ENCODE measurements around the gene MBD3L3. TPM values are rescaled to one million over a fixed set of nuclear protein-coding genes. Genes with fewer than 3 reads are reported as not detected.
"Not testable (repeated sequence)": the region's sequence is repeated elsewhere in the genome, so short reads cannot be mapped to it uniquely, and the experiment has no call there.

MBD3L3 gene
- total RNA-seq, 3 donors from 2014 or later (not counting 1 experiment from before 2014, with no cell fraction given): not detected

DNA sequence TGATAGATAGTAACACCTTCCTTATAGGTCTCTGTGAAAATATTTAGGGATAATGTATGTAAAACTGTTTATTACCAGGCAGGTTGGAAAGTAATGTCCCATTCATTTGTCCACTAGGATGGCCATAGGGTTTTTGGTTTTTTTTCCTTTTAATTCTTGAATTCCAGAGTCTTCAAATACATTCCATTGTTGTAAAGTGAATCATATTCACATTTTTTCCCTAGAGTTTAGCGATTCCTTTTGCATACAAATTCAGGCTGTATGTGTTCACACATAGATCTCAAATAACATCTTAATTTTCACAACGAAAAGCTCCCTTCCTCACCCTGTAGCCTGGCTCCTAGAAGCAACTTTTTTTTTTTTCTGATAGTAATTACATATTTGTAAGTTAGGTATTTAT is 9.2 kb upstream of the MBD3L3 start:
- 80% methylated on average over 1 of the region's 2 CpGs for WGBS (ENCODE audit: insufficient coverage)
- H3K4me3 ChIP-seq (ENCODE audit: low read length): no peak overlapping the region
- Mint-ChIP-seq H3K4me1 (peaks cover 0 to 11% of the 10 kb centered on the region in 2 donors), H3K27ac (no peak overlapping the region), H3K9me3 (peaks cover 0 to 2% of the 10 kb centered on the region in 2 donors), H3K27me3 (ENCODE audit: low read depth in 2 of 2) (no peaks in the 10 kb centered on the region), H3K4me3 (no peak overlapping the region), H3K36me3 (no peaks in the 10 kb centered on the region)
- peaks cover 15% of the 10 kb centered on the region for H3K4me1 ChIP-seq (ENCODE audit: control insufficient read depth, insufficient read depth, low read length)
- DNase-seq (no peak), ATAC-seq (no peak)
- TF ChIP-seq, protein P1, sequence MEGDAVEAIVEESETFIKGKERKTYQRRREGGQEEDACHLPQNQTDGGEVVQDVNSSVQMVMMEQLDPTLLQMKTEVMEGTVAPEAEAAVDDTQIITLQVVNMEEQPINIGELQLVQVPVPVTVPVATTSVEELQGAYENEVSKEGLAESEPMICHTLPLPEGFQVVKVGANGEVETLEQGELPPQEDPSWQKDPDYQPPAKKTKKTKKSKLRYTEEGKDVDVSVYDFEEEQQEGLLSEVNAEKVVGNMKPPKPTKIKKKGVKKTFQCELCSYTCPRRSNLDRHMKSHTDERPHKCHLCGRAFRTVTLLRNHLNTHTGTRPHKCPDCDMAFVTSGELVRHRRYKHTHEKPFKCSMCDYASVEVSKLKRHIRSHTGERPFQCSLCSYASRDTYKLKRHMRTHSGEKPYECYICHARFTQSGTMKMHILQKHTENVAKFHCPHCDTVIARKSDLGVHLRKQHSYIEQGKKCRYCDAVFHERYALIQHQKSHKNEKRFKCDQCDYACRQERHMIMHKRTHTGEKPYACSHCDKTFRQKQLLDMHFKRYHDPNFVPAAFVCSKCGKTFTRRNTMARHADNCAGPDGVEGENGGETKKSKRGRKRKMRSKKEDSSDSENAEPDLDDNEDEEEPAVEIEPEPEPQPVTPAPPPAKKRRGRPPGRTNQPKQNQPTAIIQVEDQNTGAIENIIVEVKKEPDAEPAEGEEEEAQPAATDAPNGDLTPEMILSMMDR (IDR thresholded peaks at IDR 0.05): no peak
- H3K27ac ChIP-seq (ENCODE audit: low read length): no peak overlapping the region
- no peaks in the 10 kb centered on the region for H3K27me3 ChIP-seq (ENCODE audit: control insufficient read depth, insufficient read depth, low read length)
- intact Hi-C loops (cut with micrococcal nuclease): no loop called here
- H3K9me3 ChIP-seq (ENCODE audit: control insufficient read depth, insufficient read depth, low read length): no peaks in the 10 kb centered on the region
- H3K36me3 ChIP-seq (ENCODE audit: control insufficient read depth, insufficient read depth, low read length): peaks cover 10% of the 10 kb centered on the region

DNA sequence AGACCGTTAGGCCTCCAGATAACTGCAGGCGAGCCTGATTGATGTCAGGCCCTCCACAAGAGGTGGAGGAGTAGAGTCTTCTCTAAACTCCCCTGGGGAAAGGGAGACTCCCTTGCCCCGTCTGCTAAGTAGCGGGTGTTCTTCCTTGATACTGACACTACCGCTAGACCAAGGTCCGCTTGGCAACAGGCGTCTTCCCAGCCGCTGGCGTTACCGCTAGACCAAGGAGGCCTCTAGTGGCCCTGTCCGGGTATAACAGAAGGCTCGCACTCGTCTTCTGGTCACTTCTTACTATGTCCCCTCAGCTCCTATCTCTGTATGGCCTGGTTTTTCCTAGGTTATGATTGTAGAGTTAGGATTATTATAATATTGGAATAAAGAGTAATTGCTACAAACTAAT is 8.6 kb upstream of the MBD3L3 start:
- DNase-seq; H3K36me3 ChIP-seq (ENCODE audit: control insufficient read depth, insufficient read depth, low read length); H3K27me3 Mint-ChIP-seq (ENCODE audit: low read depth in 2 of 2); H3K36me3 Mint-ChIP-seq; H3K27ac Mint-ChIP-seq; H3K27ac ChIP-seq (ENCODE audit: low read length); intact Hi-C loops (cut with micrococcal nuclease); H3K27me3 ChIP-seq (ENCODE audit: control insufficient read depth, insufficient read depth, low read length); ATAC-seq; H3K4me3 Mint-ChIP-seq; H3K9me3 Mint-ChIP-seq; H3K4me3 ChIP-seq (ENCODE audit: low read length); H3K9me3 ChIP-seq (ENCODE audit: control insufficient read depth, insufficient read depth, low read length): not testable (repeated sequence)
- WGBS (ENCODE audit: insufficient coverage): 92% methylated on average over 13 of the region's 13 CpGs
- H3K4me1 Mint-ChIP-seq: peaks cover 0 to 11% of the 10 kb centered on the region in 2 donors
- peaks cover 15% of the 10 kb centered on the region for H3K4me1 ChIP-seq (ENCODE audit: control insufficient read depth, insufficient read depth, low read length)

DNA sequence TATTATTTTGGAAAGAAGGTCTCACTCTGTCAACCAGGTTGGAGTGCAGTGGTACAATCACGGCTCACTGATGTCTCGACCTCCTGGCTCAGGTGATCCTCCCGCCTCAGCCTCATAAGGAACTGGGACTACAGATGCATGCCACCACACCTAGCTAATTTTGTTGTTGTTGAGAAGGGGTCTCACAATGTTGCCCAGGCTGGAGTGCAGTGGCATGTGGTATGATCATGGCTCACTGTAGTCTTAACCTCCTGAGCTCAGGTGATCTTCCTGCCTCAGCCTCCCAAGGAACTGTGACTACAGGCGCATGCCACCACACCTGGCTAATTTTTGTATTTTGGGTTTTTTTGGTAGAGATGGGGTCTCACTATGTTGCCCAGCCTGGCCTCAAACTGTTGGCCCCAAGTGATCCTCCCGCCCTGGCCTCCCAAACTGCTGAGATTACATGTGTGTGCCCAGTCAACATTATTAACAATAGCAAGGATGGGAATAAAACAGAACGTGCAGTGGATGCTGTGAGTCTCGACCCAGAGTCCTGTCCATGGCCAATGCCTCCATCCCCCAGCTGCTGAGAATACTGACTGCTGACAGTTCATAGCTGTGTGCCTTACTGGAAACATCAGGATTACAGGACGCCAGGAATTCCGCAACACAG is 5.4 kb upstream of the MBD3L3 start:
- TF ChIP-seq, protein P1 (IDR thresholded peaks at IDR 0.05): no peak
- no peak for DNase-seq
- peaks cover 4% of the 10 kb centered on the region for H3K4me1 ChIP-seq (ENCODE audit: control insufficient read depth, insufficient read depth, low read length)
- no peaks in the 10 kb centered on the region for H3K27me3 ChIP-seq (ENCODE audit: control insufficient read depth, insufficient read depth, low read length)
- Mint-ChIP-seq H3K4me1 (peaks cover 0 to 2% of the 10 kb centered on the region in 2 donors), H3K27me3 (ENCODE audit: low read depth in 2 of 2) (no peaks in the 10 kb centered on the region), H3K4me3 (no peak overlapping the region), H3K36me3 (no peaks in the 10 kb centered on the region), H3K27ac (no peak overlapping the region), H3K9me3 (peaks cover 0 to under 1% of the 10 kb centered on the region in 2 donors)
- no peaks in the 10 kb centered on the region for H3K9me3 ChIP-seq (ENCODE audit: control insufficient read depth, insufficient read depth, low read length)
- no peak overlapping the region for H3K27ac ChIP-seq (ENCODE audit: low read length)
- WGBS (ENCODE audit: insufficient coverage): 94% methylated on average over 9 of the region's 9 CpGs
- no peak overlapping the region for H3K4me3 ChIP-seq (ENCODE audit: low read length)
- peak in 2 of 3 donors; percentile 8 to 32 for ATAC-seq
- no peaks in the 10 kb centered on the region for H3K36me3 ChIP-seq (ENCODE audit: control insufficient read depth, insufficient read depth, low read length)
- intact Hi-C loops (cut with micrococcal nuclease): no loop called here

DNA sequence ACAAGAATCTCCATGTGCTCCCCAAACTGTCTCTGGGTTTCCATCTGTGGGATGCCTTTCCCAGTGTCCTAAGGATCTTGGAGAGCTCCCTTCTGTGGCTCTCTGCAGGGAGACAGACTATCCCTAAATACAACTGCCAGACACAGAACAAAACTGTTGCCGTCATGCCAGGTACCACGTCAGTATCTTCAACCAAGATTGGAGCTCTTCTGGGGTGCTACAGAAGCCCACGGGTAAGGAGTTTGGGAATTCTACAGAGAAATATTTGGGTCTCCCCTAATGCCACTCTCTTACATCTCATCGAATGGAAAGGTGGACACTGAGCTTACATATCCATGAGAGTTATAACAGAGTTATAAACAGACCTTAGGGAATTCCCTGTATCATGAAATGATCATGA is 4.9 kb upstream of the MBD3L3 start:
- intact Hi-C loops (cut with micrococcal nuclease): no loop called here
- peak in 2 of 3 donors; percentile 10 to 38 for ATAC-seq

DNA sequence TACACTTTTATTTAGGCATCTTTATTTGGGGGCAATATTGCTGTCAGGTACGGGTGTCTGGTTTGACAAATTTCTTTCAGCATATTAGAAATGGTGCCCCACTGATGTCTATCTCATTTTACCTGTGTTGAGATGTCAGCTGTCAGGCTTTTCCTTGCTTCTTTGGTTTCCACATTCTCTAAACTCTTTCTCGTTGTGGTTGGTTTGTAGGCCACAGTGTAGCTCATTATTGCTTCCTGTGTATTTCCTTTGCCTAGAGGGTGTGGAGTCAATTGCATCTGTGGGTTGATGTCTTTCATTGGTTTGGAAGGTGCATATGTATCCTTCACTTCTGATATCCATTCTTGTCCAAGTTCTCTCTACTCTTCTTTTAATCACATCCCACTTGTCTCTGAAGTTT is 1.5 kb upstream of the MBD3L3 start:
- ATAC-seq: peak in 1 of 3 donors; percentile 45
- H3K27ac Mint-ChIP-seq; H3K36me3 Mint-ChIP-seq; H3K9me3 ChIP-seq (ENCODE audit: control insufficient read depth, insufficient read depth, low read length); DNase-seq; H3K4me1 ChIP-seq (ENCODE audit: control insufficient read depth, insufficient read depth, low read length); H3K27me3 Mint-ChIP-seq (ENCODE audit: low read depth in 2 of 2); H3K36me3 ChIP-seq (ENCODE audit: control insufficient read depth, insufficient read depth, low read length); H3K4me3 Mint-ChIP-seq; intact Hi-C loops (cut with micrococcal nuclease); H3K27me3 ChIP-seq (ENCODE audit: control insufficient read depth, insufficient read depth, low read length); H3K27ac ChIP-seq (ENCODE audit: low read length); H3K9me3 Mint-ChIP-seq; H3K4me3 ChIP-seq (ENCODE audit: low read length); H3K4me1 Mint-ChIP-seq: not testable (repeated sequence)
- no CpG with 5 or more reads among the region's 2 CpGs for WGBS (ENCODE audit: insufficient coverage)

More for the DNA sequence above, 4.9 kb upstream of the MBD3L3 start:
- Mint-ChIP-seq H3K9me3 (no peaks in the 10 kb centered on the region), H3K4me3 (no peak overlapping the region), H3K4me1 (no peaks in the 10 kb centered on the region), H3K27me3 (ENCODE audit: low read depth in 2 of 2) (no peaks in the 10 kb centered on the region), H3K36me3 (no peaks in the 10 kb centered on the region), H3K27ac (no peak overlapping the region)
- 82% methylated on average over 3 of the region's 4 CpGs for WGBS (ENCODE audit: insufficient coverage)
- DNase-seq: no peak
- Histone ChIP-seq H3K27me3 (ENCODE audit: control insufficient read depth, insufficient read depth, low read length) (no peaks in the 10 kb centered on the region), H3K4me3 (ENCODE audit: low read length) (no peak overlapping the region), H3K27ac (ENCODE audit: low read length) (no peak overlapping the region), H3K9me3 (ENCODE audit: control insufficient read depth, insufficient read depth, low read length) (no peaks in the 10 kb centered on the region), H3K4me1 (ENCODE audit: control insufficient read depth, insufficient read depth, low read length) (no peaks in the 10 kb centered on the region), H3K36me3 (ENCODE audit: control insufficient read depth, insufficient read depth, low read length) (no peaks in the 10 kb centered on the region)
- TF ChIP-seq, protein P1 (IDR thresholded peaks at IDR 0.05): no peak

DNA sequence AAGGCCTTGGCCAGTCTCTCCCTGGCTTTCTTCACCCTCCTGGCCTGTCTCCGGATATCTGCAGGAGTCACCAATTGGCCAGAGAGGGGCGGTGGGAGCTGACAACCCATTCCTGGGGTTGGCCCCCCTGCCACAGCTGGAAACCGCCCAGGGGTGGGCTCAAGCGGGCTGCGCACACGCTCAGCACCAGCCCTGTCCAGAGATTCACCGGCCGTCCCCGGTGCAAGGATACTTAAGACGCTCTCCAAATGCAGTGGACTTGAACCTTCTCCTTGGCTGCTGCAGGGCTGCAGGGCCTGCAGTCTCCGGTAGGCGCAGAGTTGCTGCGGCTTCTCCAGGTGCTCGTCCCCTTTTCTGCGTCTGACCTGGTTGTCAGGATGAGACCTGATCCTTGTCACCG is 2.1 kb downstream of the MBD3L3 start:
- H3K27me3 Mint-ChIP-seq (ENCODE audit: low read depth in 2 of 2); H3K36me3 ChIP-seq (ENCODE audit: control insufficient read depth, insufficient read depth, low read length); ATAC-seq; H3K36me3 Mint-ChIP-seq; H3K9me3 Mint-ChIP-seq; H3K4me1 ChIP-seq (ENCODE audit: control insufficient read depth, insufficient read depth, low read length); H3K4me1 Mint-ChIP-seq; H3K4me3 Mint-ChIP-seq; intact Hi-C loops (cut with micrococcal nuclease); H3K4me3 ChIP-seq (ENCODE audit: low read length); DNase-seq; H3K9me3 ChIP-seq (ENCODE audit: control insufficient read depth, insufficient read depth, low read length); H3K27me3 ChIP-seq (ENCODE audit: control insufficient read depth, insufficient read depth, low read length); H3K27ac Mint-ChIP-seq; H3K27ac ChIP-seq (ENCODE audit: low read length): not testable (repeated sequence)
- WGBS (ENCODE audit: insufficient coverage): 94% methylated on average over 7 of the region's 16 CpGs
